Stimulated activated CD4-positive, alpha-beta T cell treated with anti-CD3 and anti-CD28 coated beads, Interleukin-12 subunit alpha, Interleukin-12 subunit beta, amount 100 ng/mL, for 48 hours (primary cell): ENCODE data around the gene TPBGL.
A peak's percentile ranks its signal among the peaks of the same experiment; 100 is the strongest.

Experiments used
- DNase-seq, 3 donors: peaks; one replicate each; pipeline ENCODE4 v3.0.0-alpha.2; 2020; ENCODE audit warnings: low read depth in 2 of 3, low spot score in 1 of 3

The TPBGL gene, protein sequence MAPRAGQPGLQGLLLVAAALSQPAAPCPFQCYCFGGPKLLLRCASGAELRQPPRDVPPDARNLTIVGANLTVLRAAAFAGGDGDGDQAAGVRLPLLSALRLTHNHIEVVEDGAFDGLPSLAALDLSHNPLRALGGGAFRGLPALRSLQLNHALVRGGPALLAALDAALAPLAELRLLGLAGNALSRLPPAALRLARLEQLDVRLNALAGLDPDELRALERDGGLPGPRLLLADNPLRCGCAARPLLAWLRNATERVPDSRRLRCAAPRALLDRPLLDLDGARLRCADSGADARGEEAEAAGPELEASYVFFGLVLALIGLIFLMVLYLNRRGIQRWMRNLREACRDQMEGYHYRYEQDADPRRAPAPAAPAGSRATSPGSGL

DNA sequence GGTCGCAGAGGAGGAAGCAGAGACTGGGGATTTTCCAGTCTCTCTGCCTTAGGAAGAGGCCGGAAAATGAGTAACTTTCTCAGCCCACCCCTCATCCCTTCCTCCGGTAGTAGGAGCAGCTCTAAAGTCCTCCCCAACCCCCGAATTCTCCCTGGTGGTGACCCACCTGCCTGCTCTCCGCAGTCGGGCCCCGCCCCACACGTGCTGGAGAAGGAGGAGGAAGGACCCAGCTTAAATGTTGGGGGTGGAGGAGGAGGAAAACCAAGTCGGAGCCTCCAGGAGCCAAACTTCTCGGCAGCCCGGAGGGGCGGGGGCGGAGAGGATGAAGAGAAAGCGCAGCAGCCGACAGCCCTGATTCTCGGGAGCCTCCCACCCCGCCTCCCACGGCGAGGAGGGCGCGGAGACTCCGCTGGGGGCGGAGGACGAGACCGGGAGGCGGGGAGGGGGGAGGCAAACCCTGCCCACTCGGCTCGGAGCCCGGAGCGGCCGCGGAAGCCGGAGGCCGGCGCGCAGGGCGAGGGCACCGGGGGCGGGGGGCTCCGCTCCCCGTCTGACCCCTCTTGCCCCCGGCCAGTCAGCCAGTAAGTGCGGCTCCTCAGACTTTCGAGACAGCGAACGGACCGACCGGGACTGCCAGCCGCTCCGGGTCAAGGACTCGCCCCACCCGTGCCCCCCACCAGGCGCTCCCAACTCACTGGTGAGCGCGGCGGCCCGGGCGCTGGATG is at the start of gene TPBGL:
TPBGL (plus strand) TSS at position 464 of the 725 bp plus-strand sequence. CDS start 276 bp downstream, outside the sequence.
- no peak for DNase-seq

DNA sequence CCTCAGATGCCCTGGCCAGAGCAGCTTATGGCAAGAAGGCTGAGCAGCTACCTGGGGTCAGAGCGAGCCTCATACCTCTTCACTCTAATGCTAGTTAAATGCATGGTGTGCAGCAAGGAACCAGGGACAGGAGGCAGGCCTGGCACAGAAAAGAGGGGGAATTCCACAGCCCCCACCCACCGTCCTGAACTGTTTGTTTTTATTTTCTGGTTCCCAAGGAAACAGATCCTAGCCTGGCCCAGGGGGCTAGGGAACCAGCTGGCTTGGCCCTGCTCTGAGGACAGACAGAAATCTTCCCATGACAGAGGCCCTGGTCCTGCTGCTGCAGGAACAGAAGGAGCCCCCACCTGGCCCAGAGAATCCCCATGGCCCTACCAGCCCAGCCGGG is 49.2 kb upstream of the TPBGL start:
- DNase-seq: no peak

DNA sequence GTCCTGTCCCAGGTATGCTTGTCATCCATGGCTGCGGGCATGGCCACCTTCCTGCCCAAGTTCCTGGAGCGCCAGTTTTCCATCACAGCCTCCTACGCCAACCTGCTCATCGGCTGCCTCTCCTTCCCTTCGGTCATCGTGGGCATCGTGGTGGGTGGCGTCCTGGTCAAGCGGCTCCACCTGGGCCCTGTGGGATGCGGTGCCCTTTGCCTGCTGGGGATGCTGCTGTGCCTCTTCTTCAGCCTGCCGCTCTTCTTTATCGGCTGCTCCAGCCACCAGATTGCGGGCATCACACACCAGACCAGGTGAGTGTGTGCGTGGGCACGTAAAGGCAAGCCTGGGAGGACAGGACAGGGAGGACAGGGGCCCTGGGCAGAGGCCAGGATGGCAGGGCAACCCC is 47.3 kb upstream of the TPBGL start:
- DNase-seq: no peak

DNA sequence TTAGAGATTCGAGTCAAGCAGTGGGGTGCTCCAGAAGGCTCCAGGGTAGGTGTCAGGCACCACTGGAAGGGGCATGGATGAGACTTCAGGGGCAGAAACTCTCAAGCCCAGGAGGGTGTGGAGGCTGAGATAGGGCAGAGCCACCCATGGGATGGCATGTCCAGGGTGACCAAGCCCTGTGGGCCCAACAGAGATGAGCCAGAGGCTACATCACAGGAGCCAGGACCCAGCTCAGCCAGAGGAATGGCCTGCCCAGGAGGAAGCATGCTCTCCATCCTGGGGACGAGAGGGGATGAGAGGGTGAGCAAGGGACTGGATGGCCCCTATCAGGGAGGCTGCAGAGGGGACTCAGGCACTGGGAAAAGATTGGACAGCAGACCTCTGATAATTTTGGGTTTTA is 46.9 kb upstream of the TPBGL start:
- no peak for DNase-seq

DNA sequence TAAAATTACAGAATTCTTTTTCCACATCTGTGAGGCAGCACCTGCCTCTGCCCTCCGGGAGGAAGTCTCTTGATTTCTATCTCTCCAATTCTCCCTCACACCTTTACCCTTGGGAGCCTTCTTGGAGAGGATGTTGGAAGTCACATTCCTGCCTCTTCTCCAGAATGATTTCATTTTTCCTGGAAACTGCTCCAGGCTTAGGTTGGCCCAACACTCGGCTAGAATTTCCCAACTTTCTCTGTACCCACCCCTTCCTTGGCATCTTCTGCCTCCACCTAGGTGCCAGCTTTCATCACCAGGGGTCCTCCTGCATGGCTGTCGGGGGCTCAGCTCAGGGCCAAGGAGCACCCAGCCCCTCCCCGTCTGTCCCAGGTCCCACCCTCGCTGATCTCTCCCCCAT is 46.4 kb upstream of the TPBGL start:
- no peak for DNase-seq

DNA sequence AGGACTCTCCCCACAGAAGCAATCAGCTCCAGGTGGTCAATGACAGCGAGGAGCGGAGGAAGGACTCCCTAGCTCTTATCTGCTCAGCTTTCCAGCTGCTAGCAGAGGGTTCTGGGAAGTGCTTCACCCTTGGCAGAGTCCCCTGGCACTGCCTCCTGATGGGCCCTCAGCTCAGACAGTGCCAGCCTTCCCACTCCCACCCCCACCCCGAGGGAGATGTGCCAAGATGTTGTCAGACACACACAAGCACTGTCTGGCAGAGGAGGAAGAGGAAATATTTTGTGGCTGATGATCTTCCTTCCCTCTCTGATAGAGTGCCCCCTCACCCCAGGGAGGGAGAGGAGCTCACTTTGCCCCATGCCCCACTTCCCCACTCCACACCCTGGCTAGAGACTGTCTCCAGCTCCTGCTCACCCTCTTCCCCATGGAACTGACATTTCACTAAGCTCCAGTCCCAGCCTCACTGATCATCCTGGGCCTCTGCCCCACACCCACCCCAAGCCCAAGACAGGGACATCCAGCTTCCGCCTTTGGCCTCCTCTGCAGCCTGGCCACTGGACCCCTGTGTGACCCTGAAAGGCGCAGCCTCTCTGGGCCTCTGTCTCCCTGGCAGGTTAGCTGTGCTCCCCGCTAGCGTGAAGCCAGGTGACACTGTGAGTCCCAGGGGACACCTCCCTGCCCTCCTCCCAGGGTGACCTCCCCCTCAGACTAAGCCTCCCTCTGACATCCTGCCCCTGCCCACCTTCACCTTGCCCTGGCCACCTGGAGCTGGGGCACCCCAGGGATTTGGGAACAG is 45.2 kb upstream of the TPBGL start:
- DNase-seq: no peak

DNA sequence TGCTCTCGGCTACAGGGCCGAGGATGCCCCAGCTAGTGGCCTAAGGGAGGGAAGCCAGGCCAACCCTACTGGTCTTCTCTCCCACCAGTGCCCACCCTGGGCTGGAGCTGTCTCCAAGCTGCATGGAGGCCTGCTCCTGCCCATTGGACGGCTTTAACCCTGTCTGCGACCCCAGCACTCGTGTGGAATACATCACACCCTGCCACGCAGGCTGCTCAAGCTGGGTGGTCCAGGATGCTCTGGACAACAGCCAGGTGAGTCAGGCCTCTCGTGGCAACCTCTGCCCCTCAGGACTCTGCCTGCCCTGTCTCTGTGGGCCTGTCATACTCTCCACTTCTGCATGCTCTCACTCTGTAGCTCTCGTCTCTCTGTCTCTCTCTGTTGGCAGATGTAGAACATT is 44.1 kb upstream of the TPBGL start:
- DNase-seq: no peak

DNA sequence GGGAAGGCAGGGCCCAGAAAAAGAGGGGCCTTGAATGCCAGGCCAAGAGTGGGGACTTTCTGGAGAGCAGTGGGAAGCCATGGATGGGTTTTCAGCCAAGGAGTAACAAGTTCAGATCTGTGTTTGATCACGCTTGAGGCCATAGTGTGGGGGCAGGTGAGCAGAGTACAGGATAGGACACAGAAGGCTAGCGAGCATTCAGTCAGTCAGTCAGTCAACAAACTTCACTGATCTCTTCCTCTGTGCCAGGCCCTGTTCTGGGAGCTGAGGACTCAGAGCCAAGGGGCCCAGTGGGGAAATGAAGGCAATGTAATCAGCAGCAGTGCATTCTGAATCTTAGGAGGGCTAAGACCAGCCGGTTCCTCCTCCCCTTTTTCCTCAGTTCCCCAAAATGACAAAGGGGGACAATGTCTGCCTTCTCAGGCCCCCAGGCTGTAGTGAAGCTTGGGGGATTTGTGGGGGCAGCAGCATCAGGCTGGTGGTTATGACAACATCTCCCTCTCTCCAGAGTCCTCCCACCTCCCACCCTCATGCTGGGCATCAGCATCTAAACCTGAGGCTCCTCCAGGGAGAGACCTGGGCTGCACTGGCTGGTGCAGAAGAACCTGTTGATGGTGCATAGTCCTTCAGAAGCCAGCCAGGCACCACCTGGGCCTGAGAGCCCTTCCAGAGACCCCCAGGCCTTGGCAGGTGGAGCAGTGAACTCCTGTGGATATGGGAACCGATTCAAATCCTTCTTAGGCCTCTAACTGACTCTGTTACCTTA is 42.9 kb upstream of the TPBGL start:
- DNase-seq: no peak

DNA sequence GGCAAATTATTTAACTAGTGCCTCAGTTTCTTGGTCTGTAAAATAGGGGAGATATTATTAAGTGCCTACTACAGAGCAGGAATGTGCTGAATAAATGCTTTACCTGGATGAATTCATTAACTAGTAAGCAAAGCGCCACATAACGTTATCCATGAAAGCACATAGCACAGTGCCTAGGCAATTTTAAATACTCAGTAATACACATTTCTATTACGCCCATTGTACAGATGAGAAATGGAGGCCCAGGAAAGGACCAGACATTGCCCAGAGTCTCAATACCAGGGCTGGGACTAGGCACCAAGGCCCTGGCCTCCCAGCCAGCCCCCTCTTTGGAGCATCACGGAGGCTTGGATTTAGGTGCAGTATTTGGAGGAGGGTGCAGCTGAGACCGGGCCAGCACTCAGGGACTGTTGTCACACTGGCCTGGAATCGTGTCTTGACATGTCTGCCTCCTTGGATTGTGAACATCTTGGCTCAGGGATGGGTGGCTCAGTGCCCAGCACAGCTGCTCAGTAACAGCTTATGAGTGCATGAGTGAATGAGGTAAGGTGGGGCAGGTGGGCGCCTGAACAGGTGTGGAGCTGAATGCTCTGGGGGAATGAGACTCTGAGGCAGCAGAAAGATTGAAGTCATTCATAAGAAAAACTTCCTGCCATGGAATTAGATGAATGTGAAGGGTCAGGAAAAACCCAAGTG is 42.1 kb upstream of the TPBGL start:
- DNase-seq: no peak

DNA sequence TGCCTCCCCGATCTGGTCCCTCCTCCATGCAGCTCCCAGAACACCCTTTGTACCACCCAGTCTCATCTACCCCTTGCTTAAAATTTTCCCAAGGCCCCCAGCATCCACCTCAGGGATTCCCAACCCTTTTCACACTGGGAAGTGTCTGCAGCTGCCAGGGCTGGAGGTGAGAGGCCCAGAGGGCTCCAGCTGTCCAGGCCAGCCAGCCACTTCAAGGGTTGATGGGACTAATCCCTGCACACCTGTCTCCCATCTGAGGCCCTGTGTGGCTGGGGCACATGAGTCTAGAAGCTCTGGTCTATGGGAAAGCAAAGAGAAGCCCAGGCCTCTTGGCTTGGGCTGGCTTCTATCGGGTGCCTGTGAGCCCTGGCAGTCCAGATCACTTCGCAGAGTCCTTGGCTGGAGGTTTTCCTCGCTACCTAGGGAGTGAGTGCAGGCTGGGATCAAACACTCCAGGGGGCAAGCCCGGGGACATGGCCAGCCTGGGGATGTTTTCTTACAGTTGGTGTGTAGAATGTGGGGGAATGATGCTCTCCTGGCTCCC is 41.1 kb upstream of the TPBGL start:
- no peak for DNase-seq

DNA sequence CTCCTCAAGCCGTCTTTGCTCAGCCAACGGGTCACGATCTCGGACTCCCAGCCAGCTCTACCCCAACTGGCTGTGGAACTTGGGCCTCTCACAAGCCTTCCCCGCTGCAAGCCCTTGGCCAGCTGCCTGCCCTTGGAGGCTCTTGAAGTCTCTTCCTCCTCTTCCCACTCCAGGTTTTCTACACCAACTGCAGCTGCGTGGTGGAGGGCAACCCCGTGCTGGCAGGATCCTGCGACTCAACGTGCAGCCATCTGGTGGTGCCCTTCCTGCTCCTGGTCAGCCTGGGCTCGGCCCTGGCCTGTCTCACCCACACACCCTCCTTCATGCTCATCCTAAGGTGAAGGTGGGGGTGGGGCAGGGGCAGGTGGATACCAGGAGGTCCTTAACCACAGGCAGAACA is 40.5 kb upstream of the TPBGL start:
- no peak for DNase-seq

DNA sequence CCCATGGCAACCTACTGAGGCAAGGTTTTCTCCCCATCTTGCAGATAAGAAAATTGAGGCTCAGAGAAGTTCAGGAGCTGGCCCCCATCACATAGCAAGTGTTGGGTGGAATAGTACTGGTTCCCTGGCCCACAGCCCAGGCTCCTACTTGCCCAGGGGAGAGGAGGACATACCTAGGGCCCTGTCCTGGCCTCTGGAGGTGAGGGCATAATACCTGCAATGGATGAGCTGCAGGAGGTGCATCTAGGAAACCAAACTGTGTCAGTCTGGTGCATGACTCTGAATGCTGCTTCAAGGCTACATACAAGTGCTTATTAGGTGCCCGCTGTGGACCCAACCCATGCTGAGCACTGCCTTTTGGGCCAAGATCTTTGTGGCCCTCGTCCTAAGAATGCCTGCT is 40.0 kb upstream of the TPBGL start:
- no peak for DNase-seq

DNA sequence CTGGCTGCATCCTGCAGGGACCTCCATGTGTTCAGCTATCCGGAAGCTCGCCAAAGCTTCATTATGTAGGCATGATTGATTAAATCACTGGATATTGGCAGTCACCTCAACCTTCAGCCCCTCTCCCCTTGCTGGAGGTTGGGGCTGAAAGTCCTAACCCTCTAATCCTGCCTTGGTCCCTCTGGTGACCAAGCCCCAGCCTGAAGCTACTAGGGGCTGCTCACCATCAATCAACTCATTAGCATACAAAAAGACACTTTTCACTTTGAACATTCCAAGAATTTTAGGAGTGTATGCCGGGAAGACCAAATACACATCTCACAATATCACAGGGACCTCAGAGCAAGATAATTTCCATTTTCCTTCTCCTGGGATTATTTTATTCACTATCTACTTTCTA is 38.8 kb upstream of the TPBGL start:
- DNase-seq: no peak

DNA sequence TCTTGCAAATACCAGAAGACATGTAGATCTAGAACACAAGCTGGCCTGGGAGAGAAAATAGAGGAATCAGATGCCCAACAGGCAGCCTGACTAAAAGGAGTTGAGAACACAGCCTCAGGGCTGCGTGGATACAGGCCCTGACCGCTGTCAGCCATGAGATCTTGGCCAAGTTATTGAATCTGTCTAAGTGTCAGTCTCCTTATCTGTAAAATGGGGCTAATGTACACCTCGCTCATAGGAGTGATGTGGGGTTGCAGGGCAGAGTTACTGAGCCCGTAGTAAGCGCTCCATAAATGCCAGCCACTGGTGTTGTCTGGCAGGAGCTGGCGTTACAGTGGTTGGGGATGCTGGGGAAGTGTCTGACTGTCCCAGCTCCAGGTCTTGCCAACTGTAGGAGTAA is 38.4 kb upstream of the TPBGL start:
- DNase-seq: no peak

DNA sequence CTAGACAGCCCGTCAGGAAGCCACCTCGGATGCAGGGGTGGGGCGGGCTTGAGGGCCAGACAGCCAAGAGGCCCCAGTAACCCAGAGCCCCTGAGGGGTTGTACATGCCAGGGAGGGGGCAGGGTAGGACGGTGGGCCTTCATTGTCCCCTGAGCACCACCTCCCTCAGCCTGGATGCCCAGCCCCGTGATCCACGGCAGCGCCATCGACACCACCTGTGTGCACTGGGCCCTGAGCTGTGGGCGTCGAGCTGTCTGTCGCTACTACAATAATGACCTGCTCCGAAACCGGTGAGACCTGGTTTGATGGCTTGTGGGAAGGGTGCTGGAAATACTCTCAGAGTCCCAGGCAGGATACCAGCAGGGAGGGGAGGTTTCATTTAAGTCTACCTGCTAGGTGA is 37.4 kb upstream of the TPBGL start:
- DNase-seq: no peak

DNA sequence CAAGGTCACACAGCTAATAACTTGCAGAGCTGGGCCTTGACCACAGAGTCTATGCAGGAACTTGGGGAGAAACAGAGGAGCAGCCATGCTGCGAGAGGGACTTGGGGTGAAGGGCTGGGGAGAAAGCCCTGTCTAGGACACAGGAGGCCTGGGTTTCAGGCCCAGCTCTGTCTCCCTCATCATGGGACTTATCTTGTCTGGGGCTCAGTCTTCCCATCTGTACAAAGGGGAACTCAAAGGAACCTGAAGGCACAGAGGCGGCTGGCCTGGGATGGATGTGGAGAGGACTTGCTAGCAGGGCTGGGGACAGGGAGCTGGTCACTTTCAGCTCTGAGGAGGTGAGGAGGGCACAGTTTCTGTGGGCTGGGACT is 36.9 kb upstream of the TPBGL start:
- DNase-seq: no peak

DNA sequence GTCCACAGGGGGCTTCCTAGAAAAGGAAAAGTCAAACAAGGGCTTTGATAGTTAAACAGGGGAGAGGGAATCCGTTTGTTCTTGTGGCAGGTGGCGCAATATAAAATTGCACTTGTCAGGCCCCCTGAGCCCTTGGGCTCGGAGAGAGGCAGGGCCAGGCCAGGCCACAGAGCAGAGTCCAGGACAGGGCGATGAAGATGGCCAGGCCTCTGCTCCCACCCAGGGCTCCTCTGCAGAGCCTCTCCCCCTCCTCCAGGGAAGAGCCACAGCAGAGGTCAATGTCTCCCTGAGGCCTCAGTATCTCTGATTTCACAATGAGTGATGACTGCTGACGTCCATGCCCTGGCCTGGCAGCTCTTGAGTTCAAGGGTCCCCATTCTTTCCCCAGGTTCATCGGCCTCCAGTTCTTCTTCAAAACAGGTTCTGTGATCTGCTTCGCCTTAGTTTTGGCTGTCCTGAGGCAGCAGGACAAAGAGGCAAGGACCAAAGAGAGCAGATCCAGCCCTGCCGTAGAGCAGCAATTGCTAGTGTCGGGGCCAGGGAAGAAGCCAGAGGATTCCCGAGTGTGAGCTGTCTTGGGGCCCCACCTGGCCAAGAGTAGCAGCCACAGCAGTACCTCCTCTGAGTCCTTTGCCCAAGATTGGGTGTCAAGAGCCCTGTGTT is 36.4 kb upstream of the TPBGL start:
- DNase-seq: no peak

DNA sequence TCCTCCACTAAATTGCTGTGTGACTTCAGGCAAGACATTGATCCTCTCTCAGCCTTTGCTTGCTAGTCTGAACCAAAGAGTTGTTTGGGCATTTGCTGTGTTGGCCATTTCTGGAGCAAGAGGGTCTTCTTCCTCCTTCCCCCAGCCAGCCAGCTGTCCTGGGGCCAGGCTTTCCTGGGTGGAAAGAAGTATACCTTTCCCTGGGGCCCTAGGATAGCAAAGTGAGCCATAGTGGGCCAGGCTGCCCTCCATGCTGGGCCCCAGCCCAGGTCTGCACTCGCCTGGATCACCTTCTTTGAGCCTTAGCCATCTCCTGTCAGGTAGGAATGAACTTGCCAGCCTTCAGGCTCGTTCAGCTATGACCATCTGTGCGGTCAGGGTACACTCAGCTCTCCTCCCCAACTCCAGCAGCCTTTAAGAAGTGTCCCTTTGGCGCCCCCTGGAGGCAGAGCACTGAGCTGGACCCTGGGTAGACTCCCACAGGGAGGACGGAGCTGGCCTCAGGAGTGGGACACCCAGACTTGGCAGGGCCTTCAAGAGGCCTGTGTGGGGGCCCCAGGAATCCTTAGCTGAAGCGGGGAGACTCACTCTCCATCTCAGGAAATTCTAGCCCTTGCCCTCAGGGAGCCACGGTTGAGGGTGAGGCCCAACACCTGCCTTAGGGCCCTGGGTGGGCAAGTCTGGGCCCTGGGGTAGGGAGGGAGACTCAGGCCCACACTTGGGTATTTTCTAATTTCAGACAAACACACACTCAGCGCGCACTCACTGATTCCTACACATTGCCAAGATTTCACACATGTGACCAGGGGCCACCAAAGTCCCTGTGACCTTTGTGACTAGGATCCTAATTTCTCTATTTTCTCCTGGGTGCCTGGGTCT is 35.6 kb upstream of the TPBGL start:
- DNase-seq: peak; percentile 68 to 87 (median 79)

DNA sequence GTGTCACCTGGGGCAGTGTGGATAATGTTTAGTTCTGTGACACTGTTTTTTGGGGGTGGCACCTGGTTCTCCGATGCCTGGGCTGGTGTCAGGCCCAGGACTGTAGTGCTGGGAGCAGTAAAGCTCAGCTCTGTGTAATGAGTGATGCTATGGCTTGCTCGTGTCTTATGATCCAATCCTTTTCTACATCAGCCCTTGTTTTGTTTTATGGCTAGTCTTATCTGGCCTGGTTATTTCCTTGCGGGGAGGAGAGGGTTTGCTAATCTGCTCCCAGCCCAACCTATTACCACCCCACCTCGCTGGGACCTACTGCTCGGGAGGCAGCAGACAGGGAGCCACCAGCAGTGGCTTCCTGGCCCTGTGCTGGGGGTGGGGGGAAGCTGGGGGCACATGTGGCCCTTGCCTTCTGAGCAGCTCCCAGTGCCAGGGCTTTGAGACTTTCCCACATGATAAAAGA is 35.0 kb upstream of the TPBGL start:
- DNase-seq: no peak
